AG08396 (cell line): Measurements from ENCODE around the gene PARP4.
"Not testable (repeated sequence)": the region's sequence is repeated elsewhere in the genome, so short reads cannot be mapped to it uniquely, and the experiment has no call there.

ENCODE experiments used
- DNase-seq: peaks from one replicate; pipeline ENCODE4 v3.0.0; 2012; ENCODE audit warnings: low spot score, mixed read lengths

The PARP4 gene

DNA sequence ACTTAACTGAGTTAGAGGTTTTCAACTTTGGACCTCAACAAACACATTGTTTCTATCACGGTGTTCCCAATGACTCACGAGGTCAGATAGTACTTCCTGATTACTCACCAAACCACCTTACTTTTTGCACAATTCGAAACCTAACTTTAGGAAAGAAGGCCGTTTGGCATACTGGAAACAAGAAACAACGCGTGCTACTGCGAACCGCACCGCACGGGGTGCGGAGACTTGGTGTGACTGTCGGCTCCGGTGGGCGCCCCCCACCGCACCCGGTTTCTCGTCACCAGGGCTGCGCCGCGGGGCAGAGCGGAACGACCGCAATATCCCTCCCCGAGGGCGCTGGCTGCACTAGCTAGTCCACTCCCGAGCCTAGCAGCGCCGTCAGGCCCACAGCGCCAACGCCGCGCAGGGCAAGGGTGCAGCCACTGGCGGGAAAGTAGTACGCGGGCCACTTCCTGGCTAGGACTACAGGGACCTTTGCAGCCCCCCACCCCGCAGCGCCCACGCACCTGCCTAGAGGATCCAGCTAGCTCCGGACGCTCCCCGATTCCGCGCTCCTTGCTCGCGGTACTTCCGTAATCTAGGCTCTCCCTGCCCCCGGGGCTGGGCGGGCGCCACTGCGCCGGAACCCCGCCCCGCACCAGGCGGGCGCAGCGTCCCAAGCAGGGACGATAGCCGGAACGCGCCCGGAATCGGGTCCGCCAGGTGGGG, at the start of gene PARP4:
TSS of gene PARP4 (minus strand) at position 582 of the 711 bp plus-strand sequence. CDS start 9,002 bp downstream, outside the sequence.
- peak; percentile 91 for DNase-seq

GRCh38 chr13:24560579-24561187, 48.1 kb upstream of the PARP4 start:
- DNase-seq, result not testable (repeated sequence)

- DNase-seq, result not testable (repeated sequence)
Measured at GRCh38 chr13:24559431-24560218, 47.0 kb upstream of the PARP4 start.

DNA sequence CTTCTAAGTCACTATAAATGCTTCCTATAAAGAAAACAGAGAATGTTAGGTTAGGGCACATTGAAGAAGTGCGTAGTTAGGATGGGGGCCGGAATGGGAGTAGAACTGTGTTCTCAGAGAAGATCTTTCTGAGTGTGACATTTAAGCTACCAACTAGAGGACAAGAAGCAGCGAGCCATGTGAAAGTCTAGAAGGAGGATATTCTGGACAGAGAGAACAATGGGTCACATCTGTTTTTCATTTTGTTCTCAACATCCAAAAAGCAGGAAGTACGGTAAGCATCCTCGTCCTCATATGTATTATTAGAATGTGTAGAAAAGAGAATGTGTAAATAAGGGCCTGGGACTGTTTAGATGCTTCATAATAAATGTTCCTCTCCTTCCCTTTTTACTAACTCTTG, 44.5 kb upstream of the PARP4 start:
- DNase-seq, result no peak

DNA sequence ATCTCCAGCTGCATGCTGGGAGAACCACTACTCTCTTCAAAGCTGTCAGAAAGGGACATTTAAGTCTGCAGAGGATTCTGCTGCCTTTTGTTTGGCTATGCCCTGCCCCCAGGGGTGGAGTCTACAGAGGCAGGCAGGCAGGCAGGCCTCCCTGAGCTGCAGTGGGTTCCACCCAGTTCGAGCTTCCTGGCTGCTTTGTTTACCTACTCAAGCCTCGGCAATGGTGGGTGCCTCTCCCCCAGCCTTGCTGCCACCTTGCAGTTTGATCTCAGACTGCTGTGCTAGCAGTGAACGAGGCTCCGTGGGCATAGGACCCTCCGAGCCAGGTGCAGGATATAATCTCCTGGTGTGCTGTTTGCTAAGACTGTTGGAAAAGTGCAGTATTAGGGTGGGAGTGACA, 41.3 kb upstream of the PARP4 start:
- DNase-seq, result not testable (repeated sequence)

DNA sequence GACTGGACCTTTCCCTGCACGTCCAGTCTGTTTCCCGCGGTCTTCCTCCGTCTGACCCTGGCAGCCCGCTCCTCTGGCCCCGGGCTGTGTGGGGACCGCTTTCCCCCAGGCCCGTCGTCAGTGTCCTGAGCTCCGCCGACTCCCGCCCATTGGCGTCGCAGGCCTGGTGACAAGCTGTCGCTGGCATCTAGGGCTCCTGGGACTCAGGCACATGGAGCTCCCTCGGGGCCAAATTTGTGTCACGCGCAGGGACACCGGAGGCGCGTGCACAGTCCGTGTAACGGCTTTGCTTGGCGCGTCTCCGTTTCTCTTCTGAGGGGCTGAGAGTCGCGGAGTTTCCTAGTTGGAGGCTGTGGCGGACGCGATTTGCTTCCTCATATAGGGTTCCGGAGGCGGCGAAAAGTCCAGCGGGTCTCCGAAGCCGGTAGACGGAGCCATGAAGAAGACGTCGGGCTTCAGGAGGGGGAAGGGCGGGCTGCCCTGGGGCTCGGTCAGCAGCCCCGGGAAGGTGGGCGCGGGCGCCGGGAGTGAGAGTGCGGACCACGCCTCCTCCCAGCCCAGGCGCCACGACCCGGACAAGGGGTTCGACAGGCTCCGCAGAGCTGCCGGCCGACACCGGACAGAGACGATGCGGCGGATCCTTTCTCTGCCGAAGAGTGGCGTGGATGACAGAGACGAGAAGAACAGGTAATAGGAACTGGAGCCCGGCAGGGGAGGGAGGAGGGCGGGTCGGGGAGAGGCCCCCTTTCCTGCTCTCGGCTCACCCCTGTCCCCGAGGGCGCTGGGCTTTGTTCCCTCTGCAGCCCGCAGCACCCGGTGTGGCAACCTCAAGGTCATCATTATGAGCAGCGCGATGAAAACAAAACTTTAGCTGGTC, 29.1 kb upstream of the PARP4 start:
- not testable (repeated sequence) for DNase-seq

GRCh38 chr13:24541127-24541475, 28.5 kb upstream of the PARP4 start:
- DNase-seq, result no peak

GRCh38 chr13:24540236-24541126, 27.9 kb upstream of the PARP4 start:
- DNase-seq, result peak; percentile 13

- DNase-seq, result no peak
Measured at GRCh38 chr13:24539500-24540165, 27.1 kb upstream of the PARP4 start.

DNA sequence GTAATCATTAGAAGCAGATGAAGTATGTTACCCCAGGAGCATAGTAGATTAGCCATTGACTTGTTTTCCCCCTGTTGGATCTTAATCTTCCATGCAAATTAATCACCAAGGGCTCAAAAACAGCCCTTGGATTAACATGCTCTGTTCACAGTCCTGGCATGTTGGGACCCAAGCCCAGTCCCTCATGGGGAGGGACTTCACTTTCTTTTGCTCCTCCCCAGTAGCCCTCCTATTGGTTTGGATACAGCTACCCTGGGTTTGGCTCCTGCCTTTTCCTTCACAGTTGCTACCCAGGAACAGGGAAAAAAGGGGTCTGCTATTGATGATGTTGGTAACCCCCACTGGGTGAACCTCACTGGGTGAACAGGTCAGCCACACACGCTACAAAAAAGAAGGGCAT, 16.9 kb upstream of the PARP4 start:
- DNase-seq, result no peak

DNA sequence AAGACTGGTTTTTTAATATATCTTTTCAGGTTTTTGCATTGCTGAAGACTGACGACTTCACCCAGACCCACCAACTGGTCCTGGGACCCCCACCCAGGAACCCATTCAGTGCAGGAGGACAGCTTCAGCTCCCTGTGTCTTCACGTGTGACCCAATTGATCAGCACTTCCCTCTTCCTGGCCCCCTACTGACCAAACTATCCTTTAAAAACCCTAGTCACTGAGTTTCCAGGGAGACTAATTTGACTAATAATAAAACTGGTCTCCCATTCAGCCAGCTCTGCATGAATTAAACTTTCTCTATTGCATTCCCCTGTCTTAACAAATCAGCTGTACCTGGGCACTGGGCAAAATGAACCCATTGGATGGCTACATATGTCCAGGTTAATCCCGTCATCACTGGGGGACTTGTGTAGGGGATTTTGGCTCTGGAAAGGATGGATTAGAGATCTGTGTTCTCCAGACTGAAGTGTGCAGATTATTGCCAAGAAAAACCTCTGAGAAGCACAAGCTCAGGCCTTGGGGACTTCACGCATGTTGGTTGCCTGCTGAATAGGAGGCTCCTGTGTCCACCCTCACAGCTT, 16.3 kb upstream of the PARP4 start:
- no peak for DNase-seq

DNA sequence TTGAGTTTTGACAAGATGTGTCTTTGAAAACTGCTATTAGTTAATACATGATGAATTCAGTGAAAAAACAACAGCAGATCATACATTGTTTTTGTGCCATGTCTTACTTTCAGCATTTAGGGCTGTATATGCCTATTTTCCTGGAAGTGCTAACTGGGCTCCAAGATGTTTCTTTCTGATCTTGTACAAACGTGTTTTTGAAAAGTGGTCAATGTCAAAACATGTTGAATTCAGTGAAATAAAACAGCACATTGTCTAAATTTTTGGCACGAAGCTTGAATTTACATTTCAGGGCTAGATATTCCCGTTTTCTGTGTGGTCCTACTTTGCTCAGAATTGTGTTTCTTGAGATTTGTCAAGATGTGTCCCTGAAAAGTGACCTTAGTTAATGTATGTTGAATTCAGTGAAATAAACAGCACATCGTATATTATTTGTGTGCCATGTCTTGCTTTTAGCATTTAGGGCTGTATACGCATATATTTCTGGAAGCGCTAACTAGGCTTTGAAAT, 14.7 kb upstream of the PARP4 start:
- DNase-seq, result no peak

GRCh38 chr13:24520733-24521132, 8.2 kb upstream of the PARP4 start:
- no peak for DNase-seq

DNA sequence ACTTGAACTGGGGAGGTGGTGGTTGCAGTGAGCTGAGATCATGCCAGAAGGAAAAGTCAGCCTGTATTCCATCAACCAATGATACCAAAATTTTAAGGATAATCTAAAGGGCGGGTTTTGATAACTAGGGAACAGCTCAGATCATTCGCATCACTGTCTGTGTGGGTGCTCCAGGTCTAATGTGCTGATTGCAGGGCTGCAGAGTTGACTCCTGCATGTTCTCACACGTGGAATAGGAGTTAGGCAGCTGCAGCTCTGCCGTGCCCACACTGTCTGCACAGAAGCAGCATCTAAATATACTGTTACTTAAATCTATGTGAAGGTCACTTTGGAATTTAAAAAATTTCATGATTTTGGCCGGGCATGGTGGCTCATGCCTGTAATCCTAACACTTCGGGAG, 4.3 kb upstream of the PARP4 start:
- DNase-seq, result no peak

GRCh38 chr13:24512908-24513213, 283 bp upstream of the PARP4 start:
- DNase-seq, result no peak

- no peak for DNase-seq
Measured at GRCh38 chr13:24511816-24512196, 772 bp downstream of the PARP4 start.

DNA sequence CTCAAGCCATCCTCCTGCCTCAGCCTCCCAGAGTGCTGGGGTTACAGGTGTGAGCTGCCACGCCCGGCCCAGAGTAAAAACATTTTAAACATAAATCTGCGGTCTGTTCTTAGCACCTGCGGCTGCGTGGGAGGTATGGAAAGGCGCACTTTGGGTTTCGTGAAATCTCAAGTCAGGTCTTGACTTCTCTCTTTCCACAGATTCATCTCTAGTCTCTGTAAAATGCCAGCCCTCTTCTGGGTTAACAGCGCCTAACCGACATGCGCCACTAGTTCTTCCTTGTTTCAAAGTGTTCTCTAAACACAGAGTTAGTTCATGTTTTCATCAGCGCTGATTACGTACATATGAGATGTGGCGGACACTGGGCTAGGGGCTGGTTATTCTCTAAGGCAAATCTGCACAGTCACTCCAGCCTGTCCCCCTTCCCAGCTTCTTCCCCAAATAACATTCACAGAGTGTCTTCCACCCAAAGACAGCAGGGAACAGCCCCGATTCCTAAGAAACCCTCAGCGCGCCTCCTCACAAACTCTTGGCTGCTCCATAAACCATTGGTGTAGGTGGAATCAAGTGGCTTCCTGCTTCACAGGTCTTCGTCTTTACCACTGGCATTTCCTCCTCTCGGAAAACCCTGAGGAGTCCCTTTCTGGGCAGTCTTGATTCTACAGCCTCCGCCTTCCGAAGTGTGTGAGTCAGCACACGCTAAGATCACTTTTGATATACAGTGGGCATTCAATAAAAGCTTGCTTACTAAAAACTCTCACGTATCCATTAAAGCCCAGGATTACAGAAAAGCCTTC, 1.4 kb downstream of the PARP4 start:
- peak; percentile 72 for DNase-seq

DNA sequence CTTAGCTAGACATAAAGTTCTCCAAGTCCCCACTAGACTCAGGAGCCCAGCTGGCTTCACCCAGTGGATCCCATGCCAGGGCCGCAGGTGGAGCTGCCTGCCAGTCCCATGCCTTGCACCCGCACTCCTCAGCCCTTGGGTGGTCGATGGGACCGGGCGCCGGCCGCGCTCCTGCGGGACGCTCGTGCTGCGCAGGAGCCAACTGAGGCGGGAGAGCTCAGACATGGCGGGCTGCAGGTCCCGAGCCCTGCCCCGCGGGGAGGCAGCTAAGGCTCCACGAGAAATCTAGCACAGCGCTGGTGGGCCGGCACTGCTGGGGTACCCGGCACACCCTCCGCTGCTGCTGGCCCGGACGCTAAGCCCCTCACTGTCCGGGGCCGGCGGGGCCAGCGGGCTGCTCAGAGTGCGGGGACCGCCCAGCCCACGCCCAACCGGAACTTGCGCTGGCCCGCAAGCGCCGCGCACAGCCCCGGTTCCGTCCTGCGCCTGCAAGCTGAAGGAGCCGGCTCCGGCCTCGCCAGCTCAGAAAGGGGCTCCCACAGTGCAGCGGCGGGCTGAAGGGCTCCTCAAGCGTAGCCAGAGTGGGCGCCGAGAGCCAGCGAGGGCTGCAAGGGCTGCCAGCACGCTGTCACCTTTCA, 5.8 kb downstream of the PARP4 start:
- no peak for DNase-seq

- not testable (repeated sequence) for DNase-seq
Measured at GRCh38 chr13:24506283-24506682, 6.3 kb downstream of the PARP4 start.
